Dedifferentiated amniotic fluid mesenchymal stem cell (primary cell): ENCODE results near the gene FOXO4.

Experiments used
- DNase-seq: peaks from one replicate; pipeline ENCODE4 v3.0.0-alpha.2; 2016; ENCODE audit errors: extremely low spot score

FOXO4 gene

DNA sequence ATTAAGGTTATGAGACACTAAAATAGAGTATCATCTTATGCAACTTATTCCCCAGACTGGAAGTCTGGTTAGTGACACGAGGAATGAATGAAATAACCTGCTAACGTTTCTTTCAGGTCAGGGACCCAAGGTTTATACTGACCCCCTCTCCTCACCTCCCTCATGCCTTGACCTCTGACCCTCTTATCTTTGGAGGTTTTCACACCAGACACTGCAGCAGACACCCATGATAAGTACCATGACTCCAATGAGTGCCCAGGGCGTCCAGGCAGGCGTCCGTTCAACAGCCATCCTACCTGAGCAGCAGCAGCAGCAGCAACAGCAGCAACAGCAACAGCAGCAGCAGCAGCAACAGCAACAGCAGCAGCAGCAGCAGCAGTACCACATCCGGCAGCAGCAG lies 44.8 kb downstream of the FOXO4 start:
- no peak for DNase-seq

- DNase-seq, result no peak
Measured at GRCh38 chrX:71143508-71143907, 47.9 kb downstream of the FOXO4 start.

- no peak for DNase-seq
Measured at GRCh38 chrX:71144651-71145050, 49.0 kb downstream of the FOXO4 start, which contains the start of gene NLGN3. NLGN3 (plus strand) TSS chrX:71144841; CDS start chrX:71147750, 2,909 bp downstream.

- DNase-seq, result no peak
Measured at GRCh38 chrX:71147496-71148277, 52.0 kb downstream of the FOXO4 start.

GRCh38 chrX:71148278-71148663 lies 52.6 kb downstream of the FOXO4 start:
- no peak for DNase-seq

GRCh38 chrX:71151366-71151765 lies 55.7 kb downstream of the FOXO4 start:
- no peak for DNase-seq
